HL-60 (cell line): ENCODE measurements around the gene TMEM72.

ENCODE experiments used
- DNase-seq, 2 experiments: peaks; one replicate each; pipeline ENCODE4 v3.0.0-alpha.2; 2010 to 2020; ENCODE audit warnings: low read depth in 1 of 2, low spot score in 1 of 2
- H3K27ac ChIP-seq: fragments of 250-450 bp; sonication (Bioruptor Pico); replicated peaks from 2 replicates; pipeline ENCODE4 v1.5.1; 2020; ENCODE audit warnings: mild to moderate bottlenecking, moderate library complexity
- H3K27me3 ChIP-seq: fragments of 250-450 bp; sonication (Bioruptor Pico); 2 replicates; pipeline ENCODE4 v1.5.1; 2021; ENCODE audit warnings: mild to moderate bottlenecking, moderate library complexity; ENCODE audit not compliant: insufficient read depth, poor library complexity, severe bottlenecking
- H3K4me3 ChIP-seq: replicated peaks from 2 replicates; pipeline ENCODE4 v1.5.1; 2011; ENCODE audit warnings: mild to moderate bottlenecking, control low read depth, low read length; ENCODE audit not compliant: insufficient read depth
- GABPA ChIP-seq: IDR thresholded peaks from 2 replicates; pipeline ENCODE4 v1.6.1; 2012; ENCODE audit warnings: low read depth
- POLR2AphosphoS5 ChIP-seq: IDR thresholded peaks from 2 replicates; pipeline ENCODE4 v1.6.1; 2012; ENCODE audit warnings: low read depth
- SPI1 ChIP-seq: IDR thresholded peaks from 2 replicates; pipeline ENCODE4 v1.6.1; 2012; ENCODE audit warnings: low read depth, mild to moderate bottlenecking, borderline replicate concordance
- TF ChIP-seq, protein P1 (sequence below): IDR thresholded peaks from one replicate; pipeline ENCODE4 v1.5.1; 2011; ENCODE audit warnings: low read length, control low read depth, inconsistent platforms; ENCODE audit not compliant: insufficient read depth
- TF ChIP-seq, protein P2 (sequence below): IDR thresholded peaks from 2 replicates; pipeline ENCODE4 v1.6.1; 2012; ENCODE audit warnings: low read depth; ENCODE audit not compliant: insufficient replicate concordance

TMEM72 gene

DNA sequence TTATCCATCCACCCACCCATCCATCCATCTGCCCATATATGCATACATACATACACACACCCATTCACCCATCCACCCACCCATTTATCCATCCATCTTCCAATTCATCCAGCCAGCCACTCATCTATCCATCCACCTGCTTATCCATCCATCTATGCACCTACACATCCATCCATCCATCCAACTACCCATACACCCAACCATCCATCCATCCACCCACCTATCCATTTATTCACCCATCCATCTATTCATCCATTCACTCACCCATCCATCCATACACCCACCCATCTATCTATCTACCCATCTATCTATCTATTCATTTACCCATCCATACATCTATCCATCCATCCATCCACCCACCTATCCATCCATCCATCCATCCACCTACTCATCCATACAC, 17.3 kb downstream of the TMEM72 start:
- no peaks in the 10 kb centered on the region for H3K27me3 ChIP-seq
- no peak for DNase-seq
- no peak overlapping the region for H3K4me3 ChIP-seq
- TF ChIP-seq, protein P1, sequence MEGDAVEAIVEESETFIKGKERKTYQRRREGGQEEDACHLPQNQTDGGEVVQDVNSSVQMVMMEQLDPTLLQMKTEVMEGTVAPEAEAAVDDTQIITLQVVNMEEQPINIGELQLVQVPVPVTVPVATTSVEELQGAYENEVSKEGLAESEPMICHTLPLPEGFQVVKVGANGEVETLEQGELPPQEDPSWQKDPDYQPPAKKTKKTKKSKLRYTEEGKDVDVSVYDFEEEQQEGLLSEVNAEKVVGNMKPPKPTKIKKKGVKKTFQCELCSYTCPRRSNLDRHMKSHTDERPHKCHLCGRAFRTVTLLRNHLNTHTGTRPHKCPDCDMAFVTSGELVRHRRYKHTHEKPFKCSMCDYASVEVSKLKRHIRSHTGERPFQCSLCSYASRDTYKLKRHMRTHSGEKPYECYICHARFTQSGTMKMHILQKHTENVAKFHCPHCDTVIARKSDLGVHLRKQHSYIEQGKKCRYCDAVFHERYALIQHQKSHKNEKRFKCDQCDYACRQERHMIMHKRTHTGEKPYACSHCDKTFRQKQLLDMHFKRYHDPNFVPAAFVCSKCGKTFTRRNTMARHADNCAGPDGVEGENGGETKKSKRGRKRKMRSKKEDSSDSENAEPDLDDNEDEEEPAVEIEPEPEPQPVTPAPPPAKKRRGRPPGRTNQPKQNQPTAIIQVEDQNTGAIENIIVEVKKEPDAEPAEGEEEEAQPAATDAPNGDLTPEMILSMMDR, result no peak
- TF ChIP-seq, protein P2, sequence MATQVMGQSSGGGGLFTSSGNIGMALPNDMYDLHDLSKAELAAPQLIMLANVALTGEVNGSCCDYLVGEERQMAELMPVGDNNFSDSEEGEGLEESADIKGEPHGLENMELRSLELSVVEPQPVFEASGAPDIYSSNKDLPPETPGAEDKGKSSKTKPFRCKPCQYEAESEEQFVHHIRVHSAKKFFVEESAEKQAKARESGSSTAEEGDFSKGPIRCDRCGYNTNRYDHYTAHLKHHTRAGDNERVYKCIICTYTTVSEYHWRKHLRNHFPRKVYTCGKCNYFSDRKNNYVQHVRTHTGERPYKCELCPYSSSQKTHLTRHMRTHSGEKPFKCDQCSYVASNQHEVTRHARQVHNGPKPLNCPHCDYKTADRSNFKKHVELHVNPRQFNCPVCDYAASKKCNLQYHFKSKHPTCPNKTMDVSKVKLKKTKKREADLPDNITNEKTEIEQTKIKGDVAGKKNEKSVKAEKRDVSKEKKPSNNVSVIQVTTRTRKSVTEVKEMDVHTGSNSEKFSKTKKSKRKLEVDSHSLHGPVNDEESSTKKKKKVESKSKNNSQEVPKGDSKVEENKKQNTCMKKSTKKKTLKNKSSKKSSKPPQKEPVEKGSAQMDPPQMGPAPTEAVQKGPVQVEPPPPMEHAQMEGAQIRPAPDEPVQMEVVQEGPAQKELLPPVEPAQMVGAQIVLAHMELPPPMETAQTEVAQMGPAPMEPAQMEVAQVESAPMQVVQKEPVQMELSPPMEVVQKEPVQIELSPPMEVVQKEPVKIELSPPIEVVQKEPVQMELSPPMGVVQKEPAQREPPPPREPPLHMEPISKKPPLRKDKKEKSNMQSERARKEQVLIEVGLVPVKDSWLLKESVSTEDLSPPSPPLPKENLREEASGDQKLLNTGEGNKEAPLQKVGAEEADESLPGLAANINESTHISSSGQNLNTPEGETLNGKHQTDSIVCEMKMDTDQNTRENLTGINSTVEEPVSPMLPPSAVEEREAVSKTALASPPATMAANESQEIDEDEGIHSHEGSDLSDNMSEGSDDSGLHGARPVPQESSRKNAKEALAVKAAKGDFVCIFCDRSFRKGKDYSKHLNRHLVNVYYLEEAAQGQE, result no peak
- TF ChIP-seq SPI1 (no peak), POLR2AphosphoS5 (no peak), GABPA (no peak)
- H3K27ac ChIP-seq, result no peak overlapping the region

DNA sequence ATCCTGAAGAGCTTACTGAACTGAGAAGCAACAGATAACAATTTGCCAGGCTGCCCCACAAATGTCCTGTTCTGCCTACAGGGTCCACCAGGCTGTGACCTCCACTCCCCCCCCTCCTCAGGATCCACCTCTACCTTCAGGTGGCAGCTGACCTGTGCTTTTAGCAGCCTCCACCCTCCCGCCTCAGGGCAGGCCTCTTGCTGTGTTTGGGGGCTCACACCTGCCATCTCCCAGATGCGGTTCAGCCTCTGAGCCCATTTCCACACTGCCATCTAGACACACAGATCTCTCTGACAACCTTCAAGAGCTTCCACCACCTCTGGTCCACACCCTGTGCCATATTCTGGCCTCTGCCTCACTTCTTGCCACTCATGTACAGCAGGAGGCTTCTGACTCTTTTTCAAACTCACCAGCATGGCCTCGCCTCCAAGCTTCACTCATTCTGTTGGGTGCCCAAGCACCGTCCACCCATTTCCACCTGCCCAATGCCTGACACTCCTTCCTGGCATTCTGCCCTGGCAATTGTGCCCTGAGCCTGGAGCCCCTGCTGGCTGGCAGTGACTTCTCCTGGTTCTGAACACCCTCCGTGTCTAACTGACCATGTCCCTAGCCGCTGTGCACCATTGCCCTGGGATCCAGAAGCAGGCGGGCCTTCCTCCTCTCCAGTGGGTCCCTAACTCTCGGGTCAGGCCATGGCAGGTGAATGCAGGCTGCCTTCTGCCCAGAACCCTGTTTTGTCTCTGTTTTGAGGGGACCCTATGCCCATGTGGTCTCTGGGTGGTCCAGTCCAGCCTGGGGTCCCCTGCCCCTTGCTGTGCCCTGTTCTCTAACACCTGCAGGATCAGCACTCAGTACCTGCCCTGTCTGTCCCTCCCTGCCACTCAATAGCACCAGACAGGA, 18.5 kb downstream of the TMEM72 start:
- Histone ChIP-seq H3K27ac (no peak overlapping the region), H3K27me3 (no peaks in the 10 kb centered on the region), H3K4me3 (no peak overlapping the region)
- TF ChIP-seq SPI1 (no peak), GABPA (no peak), POLR2AphosphoS5 (no peak)
- TF ChIP-seq, protein P1, result no peak
- TF ChIP-seq, protein P2, result no peak
- no peak for DNase-seq

DNA sequence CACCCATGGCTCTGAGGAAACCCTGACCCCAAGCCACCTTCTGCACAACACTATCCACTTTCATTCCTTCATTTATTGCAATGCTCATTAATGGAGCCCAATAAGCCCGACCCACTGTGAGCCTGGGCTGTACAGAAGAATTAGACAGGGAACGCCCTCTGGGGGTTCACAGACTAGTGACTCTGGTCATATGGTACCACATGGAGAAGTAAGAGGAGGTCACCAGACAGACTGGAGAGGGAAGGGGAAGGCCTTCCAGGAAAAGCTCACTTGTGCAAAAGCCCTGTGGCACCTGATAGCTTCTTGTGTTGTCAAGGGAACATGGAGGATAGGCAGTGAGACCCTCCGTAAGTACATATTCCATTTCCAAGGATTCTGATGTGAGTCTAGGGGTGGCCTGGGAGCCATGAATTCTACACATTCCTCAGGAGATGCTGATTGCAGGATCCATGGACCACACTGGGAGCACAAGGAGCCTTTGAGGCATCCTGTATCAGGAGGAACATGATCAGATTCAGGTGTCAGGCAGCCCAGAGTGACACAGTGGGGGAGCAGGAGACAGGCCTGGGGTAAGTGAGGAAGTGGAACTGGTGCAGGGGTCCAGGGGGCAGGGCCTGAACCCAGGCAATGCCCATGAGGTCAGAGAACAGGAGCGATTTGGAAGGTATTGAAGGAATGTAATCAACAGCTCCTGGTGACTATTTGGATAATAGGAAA, 19.9 kb downstream of the TMEM72 start:
- TF ChIP-seq GABPA, result no peak
- TF ChIP-seq SPI1, result no peak
- TF ChIP-seq, protein P1, result no peak
- TF ChIP-seq, protein P2, result no peak
- no peak for TF ChIP-seq POLR2AphosphoS5
- no peak overlapping the region for H3K27ac ChIP-seq
- no peaks in the 10 kb centered on the region for H3K27me3 ChIP-seq
- no peak overlapping the region for H3K4me3 ChIP-seq
- DNase-seq, result no peak
